ENCODE measurements around the gene PPP4R4.

Gene PPP4R4

GRCh38 chr14:94177806-94178205 is 3.7 kb downstream of the PPP4R4 start:
- TF ChIP-seq CTCF (IDR thresholded peaks at IDR 0.05; ENCODE audit: low read depth, low read length): no peak
- no peak for DNase-seq (ENCODE audit: extremely low read depth, low read depth)

GRCh38 chr14:94179244-94179643 is 5.1 kb downstream of the PPP4R4 start:
- TF ChIP-seq CTCF (IDR thresholded peaks at IDR 0.05; ENCODE audit: low read depth, low read length): no peak
- no peak for DNase-seq (ENCODE audit: extremely low read depth, low read depth)

GRCh38 chr14:94180655-94181271 is 6.6 kb downstream of the PPP4R4 start:
- DNase-seq (ENCODE audit: extremely low read depth, low read depth): no peak
- TF ChIP-seq CTCF (IDR thresholded peaks at IDR 0.05; ENCODE audit: low read depth, low read length): peak; percentile 65

GRCh38 chr14:94181835-94182234 is 7.7 kb downstream of the PPP4R4 start:
- no peak for TF ChIP-seq CTCF (IDR thresholded peaks at IDR 0.05; ENCODE audit: low read depth, low read length)
- no peak for DNase-seq (ENCODE audit: extremely low read depth, low read depth)

GRCh38 chr14:94192536-94192935 is 18.4 kb downstream of the PPP4R4 start:
- no peak for TF ChIP-seq CTCF (IDR thresholded peaks at IDR 0.05; ENCODE audit: low read depth, low read length)
- DNase-seq (ENCODE audit: extremely low read depth, low read depth): no peak

GRCh38 chr14:94193776-94194175 is 19.7 kb downstream of the PPP4R4 start:
- DNase-seq (ENCODE audit: extremely low read depth, low read depth): no peak
- no peak for TF ChIP-seq CTCF (IDR thresholded peaks at IDR 0.05; ENCODE audit: low read depth, low read length)

- no peak for TF ChIP-seq CTCF (IDR thresholded peaks at IDR 0.05; ENCODE audit: low read depth, low read length)
- DNase-seq (ENCODE audit: extremely low read depth, low read depth): no peak
Measured at GRCh38 chr14:94196057-94196456, 21.9 kb downstream of the PPP4R4 start.

All from AG09319 (cell line).